ENCODE measurements around the gene VEGFC. TPM values are rescaled to one million over a fixed set of nuclear protein-coding genes. Genes with fewer than 3 reads are reported as not detected.

Gene VEGFC
- total RNA-seq, 2 donors from 2014 or later = 4.0 to 7.0 TPM

- TF ChIP-seq POLR2A (IDR thresholded peaks at IDR 0.05) = no peak
- TF ChIP-seq CTCF (IDR thresholded peaks at IDR 0.05) = no peak
- TF ChIP-seq POLR2AphosphoS5 (IDR thresholded peaks at IDR 0.05) = no peak
- intact Hi-C loops (cut with DNase I) = no loop called here
- Histone ChIP-seq H3K4me1 (replicated peaks) (no peaks in the 10 kb centered on the region), H3K36me3 (no peaks in the 10 kb centered on the region), H3K9me3 (no peaks in the 10 kb centered on the region), H3K27ac (no peak overlapping the region), H3K4me3 (no peak overlapping the region), H3K27me3 (replicated peaks; ENCODE audit: insufficient read depth) (no peaks in the 10 kb centered on the region)
- WGBS = 73% methylated on average over 3 of the region's 3 CpGs
- DNase-seq (ENCODE audit: low spot score) = no peak
Observed at GRCh38 chr4:176675810-176676209, 116.9 kb downstream of the VEGFC start.

GRCh38 chr4:176671532-176671931, 121.2 kb downstream of the VEGFC start:
- Histone ChIP-seq H3K4me1 (replicated peaks) (no peaks in the 10 kb centered on the region), H3K36me3 (no peaks in the 10 kb centered on the region)
- no peak for DNase-seq (ENCODE audit: low spot score)

GRCh38 chr4:176668324-176668723, 124.4 kb downstream of the VEGFC start:
- DNase-seq (ENCODE audit: low spot score) = no peak
- Histone ChIP-seq H3K27ac (no peak overlapping the region), H3K9me3 (no peaks in the 10 kb centered on the region), H3K4me3 (no peak overlapping the region), H3K36me3 (no peaks in the 10 kb centered on the region), H3K27me3 (replicated peaks; ENCODE audit: insufficient read depth) (no peaks in the 10 kb centered on the region), H3K4me1 (replicated peaks) (no peaks in the 10 kb centered on the region)
- intact Hi-C loops (cut with DNase I) = no loop called here
- 14% methylated on average over 2 of the region's 2 CpGs for WGBS
- TF ChIP-seq POLR2AphosphoS5 (IDR thresholded peaks at IDR 0.05) (no peak), POLR2A (IDR thresholded peaks at IDR 0.05) (no peak), CTCF (IDR thresholded peaks at IDR 0.05) (no peak)

More at GRCh38 chr4:176671532-176671931, 121.2 kb downstream of the VEGFC start:
- WGBS = 90% methylated on average over 9 of the region's 9 CpGs
- no peaks in the 10 kb centered on the region for H3K27me3 ChIP-seq (replicated peaks; ENCODE audit: insufficient read depth)
- intact Hi-C loops (cut with DNase I) = no loop called here
- no peak overlapping the region for H3K4me3 ChIP-seq
- no peak overlapping the region for H3K27ac ChIP-seq
- TF ChIP-seq POLR2A (IDR thresholded peaks at IDR 0.05) (no peak), POLR2AphosphoS5 (IDR thresholded peaks at IDR 0.05) (no peak), CTCF (IDR thresholded peaks at IDR 0.05) (no peak)
- no peaks in the 10 kb centered on the region for H3K9me3 ChIP-seq

GRCh38 chr4:176664964-176665363, 127.8 kb downstream of the VEGFC start:
- WGBS = 93% methylated on average over 4 of the region's 4 CpGs
- H3K27me3 ChIP-seq (replicated peaks; ENCODE audit: insufficient read depth) = no peaks in the 10 kb centered on the region
- intact Hi-C loops (cut with DNase I) = no loop called here
- no peak overlapping the region for H3K4me3 ChIP-seq
- no peaks in the 10 kb centered on the region for H3K4me1 ChIP-seq (replicated peaks)
- TF ChIP-seq CTCF (IDR thresholded peaks at IDR 0.05) (no peak), POLR2A (IDR thresholded peaks at IDR 0.05) (no peak), POLR2AphosphoS5 (IDR thresholded peaks at IDR 0.05) (no peak)
- no peak for DNase-seq (ENCODE audit: low spot score)
- no peaks in the 10 kb centered on the region for H3K9me3 ChIP-seq
- no peak overlapping the region for H3K27ac ChIP-seq
- H3K36me3 ChIP-seq = no peaks in the 10 kb centered on the region

GRCh38 chr4:176660561-176660960, 132.2 kb downstream of the VEGFC start:
- intact Hi-C loops (cut with DNase I) = no loop called here
- Histone ChIP-seq H3K27ac (no peak overlapping the region), H3K27me3 (replicated peaks; ENCODE audit: insufficient read depth) (no peaks in the 10 kb centered on the region), H3K36me3 (no peaks in the 10 kb centered on the region), H3K4me1 (replicated peaks) (no peaks in the 10 kb centered on the region), H3K4me3 (no peak overlapping the region), H3K9me3 (no peaks in the 10 kb centered on the region)
- WGBS = 82% methylated on average over 5 of the region's 5 CpGs
- TF ChIP-seq CTCF (IDR thresholded peaks at IDR 0.05) (no peak), POLR2AphosphoS5 (IDR thresholded peaks at IDR 0.05) (no peak), POLR2A (IDR thresholded peaks at IDR 0.05) (no peak)
- no peak for DNase-seq (ENCODE audit: low spot score)
